HG02973 (cell line): ENCODE measurements around the gene PCNA.
A peak's percentile ranks its signal among the peaks of the same experiment; 100 is the strongest.

Experiments used
- ATAC-seq: cut with Tn5 transposase; IDR thresholded peaks from one replicate; pipeline ENCODE4 v1.9.1; 2021; ENCODE audit warnings: moderate library complexity; ENCODE audit not compliant: unreplicated experiment

Gene PCNA

DNA sequence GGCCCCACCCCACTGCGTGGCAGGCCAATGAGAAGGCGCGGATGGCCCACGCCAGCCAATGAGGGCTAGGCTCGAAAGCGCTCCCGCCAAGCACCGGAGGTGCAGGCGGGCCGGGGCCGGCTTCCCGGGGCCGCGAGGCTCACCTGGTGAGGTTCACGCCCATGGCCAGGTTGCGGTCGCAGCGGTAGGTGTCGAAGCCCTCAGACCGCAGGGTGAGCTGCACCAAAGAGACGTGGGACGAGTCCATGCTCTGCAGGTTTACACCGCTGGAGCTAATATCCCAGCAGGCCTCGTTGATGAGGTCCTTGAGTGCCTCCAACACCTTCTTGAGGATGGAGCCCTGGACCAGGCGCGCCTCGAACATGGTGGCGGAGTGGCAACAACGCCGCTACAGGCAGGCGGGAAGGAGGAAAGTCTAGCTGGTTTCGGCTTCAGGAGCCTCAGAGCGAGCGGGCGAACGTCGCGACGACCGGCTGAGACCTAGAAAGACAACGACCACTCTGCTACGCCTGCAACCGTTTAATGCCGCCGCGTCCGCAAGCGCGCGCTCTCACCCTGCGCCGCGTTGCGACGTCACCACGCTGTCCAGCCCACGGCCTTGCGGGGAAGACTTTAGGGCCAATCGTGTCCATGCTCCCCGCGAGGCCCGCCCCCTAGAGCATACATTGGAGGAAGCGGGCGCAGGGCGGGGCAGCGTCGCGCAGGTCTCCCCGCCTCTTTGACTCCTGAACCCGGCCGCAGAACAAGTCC, at the start of gene PCNA:
PCNA (minus strand) TSS at position 524 of the 750 bp plus-strand sequence; CDS start at position 364, 160 bp downstream.
- peak; percentile 89 for ATAC-seq

GRCh38 chr20:5168651-5169396, 49.1 kb upstream of the PCNA start:
- ATAC-seq, result no peak

- no peak for ATAC-seq
These were observed 45.2 kb upstream of the PCNA start for GRCh38 chr20:5164645-5165625.

GRCh38 chr20:5161536-5162164, 41.9 kb upstream of the PCNA start:
- ATAC-seq, result no peak

- no peak for ATAC-seq
These were observed 41.1 kb upstream of the PCNA start for GRCh38 chr20:5160882-5161281.

DNA sequence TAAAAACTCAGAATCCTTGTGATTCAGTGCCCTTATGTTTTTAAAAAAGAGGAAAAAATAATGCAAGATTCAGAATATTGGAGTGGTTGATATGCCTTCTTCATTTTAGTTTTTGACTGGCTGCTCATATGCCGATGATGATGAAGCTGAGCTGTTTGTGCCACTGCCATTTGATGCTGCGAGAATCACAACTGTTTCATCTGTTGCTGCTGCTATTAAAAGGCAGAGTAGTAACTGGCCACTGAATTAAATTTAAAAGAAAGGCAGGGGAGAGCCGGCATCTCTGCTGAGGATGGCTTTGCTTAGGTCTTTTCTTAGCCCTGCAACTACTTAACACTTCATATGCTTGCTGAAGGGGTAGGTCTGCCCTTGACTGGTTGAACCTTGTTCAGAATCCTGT, 40.2 kb upstream of the PCNA start:
- ATAC-seq, result no peak

DNA sequence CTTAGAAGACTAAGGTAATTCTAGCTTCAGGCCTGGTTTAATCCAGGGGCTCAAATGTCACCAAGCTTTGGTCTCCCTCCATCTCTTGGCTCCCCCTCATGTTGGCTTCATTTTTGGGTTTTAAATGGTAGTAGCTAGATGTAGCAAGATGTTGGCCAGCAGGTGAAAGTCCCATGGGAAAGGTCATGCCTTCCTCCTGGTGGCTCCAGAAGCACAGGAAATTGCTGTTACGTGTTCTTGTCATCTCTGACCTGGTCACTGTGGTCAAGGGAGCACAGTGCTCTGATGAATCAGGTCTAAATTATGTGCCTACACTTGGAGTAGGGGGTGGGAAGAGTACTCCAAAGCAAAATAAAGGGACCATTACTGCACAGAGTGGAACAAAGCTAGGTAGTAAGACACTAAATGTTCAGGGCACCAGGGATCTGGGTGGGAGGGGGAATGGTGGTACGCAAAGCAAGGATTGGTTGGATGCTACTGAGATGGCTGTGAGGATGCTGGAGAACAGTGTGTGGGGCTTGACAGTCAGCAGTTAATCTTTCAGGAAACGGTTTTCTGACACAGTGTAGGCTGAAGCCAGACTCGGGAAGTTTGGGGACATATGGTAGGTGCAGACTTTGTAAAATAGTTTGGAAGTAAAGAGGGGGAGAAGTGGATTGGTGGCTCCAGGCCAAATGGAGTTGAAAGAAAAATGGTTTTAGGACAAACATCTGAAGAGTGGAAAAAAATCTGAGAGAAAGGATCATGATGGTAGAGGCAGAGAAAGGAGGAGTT, 37.1 kb upstream of the PCNA start:
- no peak for ATAC-seq

GRCh38 chr20:5155404-5155803, 35.6 kb upstream of the PCNA start:
- ATAC-seq, result no peak

- ATAC-seq, result no peak
These were observed 34.8 kb upstream of the PCNA start for GRCh38 chr20:5154543-5154925.

DNA sequence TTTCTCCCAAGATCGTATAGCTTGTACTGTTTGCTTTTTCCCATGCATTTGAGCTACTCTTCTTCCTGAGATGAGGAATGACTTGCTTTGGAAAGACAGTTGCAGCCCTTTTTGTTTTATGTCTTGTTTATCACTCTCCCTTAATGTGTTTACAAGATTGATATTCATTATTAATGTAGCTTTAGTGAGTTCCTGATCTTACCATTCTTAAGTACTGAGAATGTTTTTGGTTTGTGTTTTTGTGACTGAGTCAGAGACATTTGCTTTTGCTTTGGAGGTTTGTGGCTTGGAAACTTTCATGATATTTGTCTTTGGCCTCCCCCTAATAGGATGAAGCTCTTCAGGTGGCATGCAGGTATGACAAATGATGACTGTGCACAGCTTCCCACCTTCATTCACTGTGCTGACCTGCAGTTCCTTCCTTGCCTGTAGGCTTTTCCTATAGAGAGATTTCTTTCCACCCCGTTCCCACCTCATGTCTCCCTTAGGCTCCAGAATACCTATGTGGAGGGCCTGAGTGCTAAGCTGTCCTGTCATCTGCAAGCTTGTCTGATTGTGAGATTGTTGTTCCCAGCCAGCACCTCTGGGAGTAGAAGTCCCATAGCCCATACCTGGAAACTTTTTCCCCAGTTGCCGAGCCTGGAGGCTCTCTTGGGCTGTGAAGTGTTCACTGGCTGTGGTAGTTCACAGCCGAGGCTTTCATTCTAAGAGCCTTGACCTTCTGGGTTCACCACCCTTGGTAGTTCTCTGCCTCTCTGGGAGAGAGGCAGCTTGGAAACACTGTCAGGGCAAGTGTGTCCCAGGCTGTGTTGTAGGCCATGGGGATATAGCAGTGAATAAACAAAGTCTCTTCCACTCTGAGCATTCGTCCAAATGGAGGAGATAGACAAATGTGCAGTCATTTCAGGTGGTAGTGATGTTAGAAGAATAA, 34.1 kb upstream of the PCNA start:
- ATAC-seq, result no peak

GRCh38 chr20:5153152-5153467, 33.4 kb upstream of the PCNA start:
- ATAC-seq, result no peak

DNA sequence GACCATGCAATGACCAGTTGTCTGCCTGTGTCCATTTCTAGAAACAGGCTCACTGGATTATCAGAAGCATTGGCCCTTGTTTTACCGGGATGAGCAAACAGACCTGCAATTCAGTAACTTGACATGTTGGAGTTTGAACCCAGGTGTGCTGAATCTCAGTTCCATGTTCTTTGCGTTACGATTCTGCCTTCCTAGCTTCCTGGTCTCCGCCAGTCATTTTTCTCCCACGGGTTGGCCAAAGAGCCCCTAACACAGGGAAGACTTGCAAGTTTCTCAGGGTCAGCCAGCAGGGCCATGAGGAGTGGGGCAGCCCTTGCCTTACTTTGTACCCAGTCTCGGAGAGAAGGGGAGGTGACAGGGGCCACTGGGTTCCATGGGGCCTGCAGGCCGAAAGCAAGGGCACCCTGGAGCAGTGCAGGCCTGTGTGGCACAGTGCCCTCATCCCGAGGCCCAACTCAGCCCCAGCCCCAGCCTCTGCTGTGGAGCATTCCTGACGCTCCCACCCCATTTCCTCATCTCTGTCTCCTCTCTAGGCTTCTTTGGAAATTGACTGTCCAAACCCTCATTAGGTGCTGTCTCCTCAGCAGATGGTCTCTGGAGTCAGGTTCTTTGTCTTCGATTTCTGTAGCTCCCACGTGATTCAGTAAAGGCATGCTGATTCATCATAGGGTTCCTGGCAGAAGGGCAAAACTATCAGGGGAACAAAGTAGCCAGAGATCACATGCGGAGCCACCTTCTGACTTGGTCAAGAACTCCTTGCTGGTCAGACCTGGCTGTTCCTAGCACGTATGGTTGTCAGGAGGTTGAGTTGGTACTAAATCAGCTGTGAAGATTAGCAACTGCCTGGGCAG, 30.7 kb upstream of the PCNA start:
- no peak for ATAC-seq

- ATAC-seq, result no peak
These were observed 30.1 kb upstream of the PCNA start for GRCh38 chr20:5149892-5150225.

DNA sequence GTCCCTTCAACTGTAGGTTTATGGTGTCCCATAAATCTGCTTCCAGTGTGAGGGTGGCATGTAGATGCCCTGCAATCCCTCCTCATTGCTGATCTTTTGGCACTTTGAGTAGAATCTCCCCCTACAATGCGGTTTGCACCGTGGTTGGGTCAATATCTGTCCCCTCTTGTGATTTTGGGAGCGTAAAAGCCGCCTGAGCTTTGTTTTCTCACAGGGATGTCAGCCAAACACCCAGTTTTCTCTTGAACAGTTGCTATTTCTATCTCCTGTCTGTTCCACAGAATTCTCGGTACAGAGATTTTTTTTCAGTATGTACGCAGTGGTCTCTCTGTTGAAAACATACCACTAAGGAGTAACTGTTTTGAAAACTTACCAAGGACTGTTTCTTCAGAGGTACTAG, 28.8 kb upstream of the PCNA start:
- no peak for ATAC-seq

DNA sequence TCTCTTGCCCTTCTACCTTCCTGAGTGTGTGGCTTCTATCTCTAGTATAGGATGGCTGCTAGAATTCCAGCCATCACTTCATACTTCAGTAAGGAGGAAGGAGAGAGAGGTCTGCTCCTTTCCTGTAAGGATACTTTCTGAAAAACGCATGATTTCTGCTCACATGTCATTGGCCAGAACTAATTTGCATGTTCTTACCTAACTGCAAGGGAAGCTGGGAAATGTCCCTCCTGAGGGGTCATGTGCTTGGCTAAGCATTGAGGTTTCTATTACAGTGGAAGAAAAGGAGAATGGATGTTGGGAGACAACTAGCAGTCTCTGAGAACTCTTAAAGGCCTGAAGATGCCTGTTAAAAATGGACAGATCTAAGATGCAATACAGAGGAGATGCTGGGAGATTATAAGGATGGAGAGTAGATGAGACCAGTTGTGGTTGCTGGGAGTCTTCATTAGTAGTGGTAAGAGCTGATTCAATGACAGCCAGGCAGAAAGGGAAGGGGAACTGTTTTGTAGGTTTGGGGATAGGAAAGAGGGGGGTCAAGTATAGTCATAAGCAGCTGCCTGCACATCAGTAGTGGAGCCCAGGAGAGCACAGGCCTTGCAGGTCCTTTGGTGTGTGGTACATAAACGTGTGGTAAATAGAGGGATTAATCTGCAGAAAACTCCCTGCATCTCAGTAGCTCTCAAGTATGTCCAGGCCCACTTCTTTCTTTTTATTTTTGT, 27.3 kb upstream of the PCNA start:
- ATAC-seq, result no peak

DNA sequence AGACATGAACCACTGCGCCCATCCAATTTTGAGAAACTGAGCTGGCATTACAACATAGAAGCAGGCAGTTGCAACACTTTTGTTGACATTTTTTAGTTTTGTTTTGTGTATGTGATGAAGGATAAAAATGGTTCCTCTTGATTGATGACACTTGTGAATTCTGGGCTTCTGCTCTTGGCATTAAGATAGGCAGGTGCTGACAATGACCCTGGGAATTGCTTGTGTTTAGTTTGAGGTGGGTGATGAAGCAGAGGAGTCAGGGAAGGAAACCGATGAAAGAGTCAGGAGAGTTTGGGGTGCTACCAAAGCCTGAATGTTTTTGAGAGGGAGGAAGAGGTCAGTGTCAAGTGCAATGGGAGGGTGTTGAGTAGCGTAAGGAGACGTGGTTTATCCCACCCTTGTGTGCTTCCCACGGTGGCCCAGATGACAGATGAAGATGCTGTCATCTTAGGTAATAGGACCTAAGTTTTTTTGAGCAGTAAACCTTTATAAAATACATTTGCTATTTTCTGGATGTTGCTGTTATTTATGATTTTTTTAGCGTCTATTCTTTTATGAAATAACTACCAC, 26.4 kb upstream of the PCNA start:
- ATAC-seq, result no peak

DNA sequence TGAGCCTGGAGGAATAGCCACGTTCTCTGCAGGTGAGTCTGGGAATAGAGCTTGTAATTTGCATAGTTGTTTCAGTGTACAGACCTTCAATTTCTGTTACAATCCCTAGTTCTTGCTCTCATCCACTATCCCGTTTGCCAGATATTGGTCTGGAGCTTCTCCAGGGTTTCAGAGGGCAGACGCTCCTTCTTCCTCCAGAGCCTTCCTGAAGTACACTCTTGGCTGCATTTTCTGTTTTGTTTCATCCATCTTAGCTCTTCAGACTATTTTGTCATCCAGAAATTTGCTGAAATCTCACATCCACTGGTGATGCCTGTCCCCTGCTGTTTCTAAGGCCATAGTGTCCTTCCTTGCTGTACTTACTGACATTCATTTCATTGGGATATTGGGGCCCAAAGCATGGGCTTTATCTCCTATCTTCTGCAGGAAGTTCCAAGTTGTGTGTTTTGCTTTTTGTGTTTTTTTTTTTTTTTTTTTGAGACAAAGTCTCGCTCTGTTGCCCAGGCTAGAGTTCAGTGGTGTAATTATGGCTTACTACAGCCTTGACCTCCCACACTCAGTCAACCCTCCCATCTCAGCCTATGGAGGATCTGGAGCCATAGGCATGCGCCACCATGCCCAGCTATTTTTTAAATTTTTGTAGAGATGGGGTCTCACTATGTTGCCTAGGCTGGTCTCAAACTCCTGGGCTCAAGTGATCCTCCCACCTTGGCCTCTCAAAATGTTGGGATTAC, 25.8 kb upstream of the PCNA start:
- no peak for ATAC-seq
